NCI-H146 treated with DMSO at 0.1 percent for 48 hours (cell line): Measurements from ENCODE around the gene PIGBOS1.
A peak's percentile ranks its signal among the peaks of the same experiment; 100 is the strongest.
"Not testable (repeated sequence)": the region's sequence is repeated elsewhere in the genome, so short reads cannot be mapped to it uniquely, and the experiment has no call there.

Experiments used
- DNase-seq: peaks from one replicate; lab custom pipeline; 2025; ENCODE audit not compliant: unreplicated experiment; lab: John Stamatoyannopoulos, UW

The PIGBOS1 gene

GRCh38 chr15:55318588-55319494 lies at the start of gene PIGBOS1, which contains the start of gene PIGB:
PIGBOS1 (minus strand) TSS chr15:55319123; CDS start chr15:55317792, 1,331 bp downstream.
PIGB (plus strand) TSS chr15:55319222; CDS start chr15:55319251, 29 bp downstream.
- DNase-seq = peak; percentile 56

GRCh38 chr15:55366981-55367380 lies 48.1 kb upstream of the PIGBOS1 start:
- DNase-seq = no peak

DNA sequence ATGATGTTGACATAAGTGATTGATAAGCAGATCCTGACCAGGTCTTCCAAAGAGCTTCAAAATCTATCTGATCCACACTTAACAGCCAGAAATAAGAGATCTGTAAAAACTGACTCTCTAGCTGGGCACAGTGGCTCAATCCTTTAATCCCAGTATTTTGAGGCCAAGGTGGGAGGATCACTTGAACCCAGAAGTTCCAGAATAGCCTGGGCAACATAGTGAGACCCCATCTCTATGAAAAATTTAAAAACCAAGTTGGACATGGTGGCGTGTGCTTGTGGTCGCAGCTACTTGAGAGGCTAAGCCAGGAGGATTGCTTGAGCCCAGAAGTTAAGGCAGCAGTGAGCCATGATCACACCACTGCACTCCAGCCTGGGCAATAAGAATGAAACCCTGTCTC lies 43.7 kb upstream of the PIGBOS1 start:
- no peak for DNase-seq

DNA sequence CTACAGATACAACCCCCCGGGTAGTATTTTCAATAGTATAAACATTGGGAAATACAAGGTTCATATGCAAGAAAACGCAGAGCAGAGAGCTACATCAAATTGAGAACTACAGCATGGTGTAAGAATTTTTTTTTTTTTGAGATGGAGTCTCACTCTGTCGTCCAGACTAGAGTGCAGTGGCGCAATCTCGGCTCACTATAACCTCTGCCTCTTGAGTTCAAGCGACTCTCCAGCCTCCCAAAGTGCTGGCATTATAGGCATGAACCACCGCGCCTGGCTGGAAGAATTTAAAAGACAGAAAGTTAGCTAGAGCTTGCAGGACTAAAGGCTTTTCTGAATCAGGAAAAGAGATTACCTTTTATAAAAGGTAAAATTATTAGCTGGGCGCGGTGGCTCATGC lies 42.1 kb upstream of the PIGBOS1 start:
- DNase-seq = no peak

- DNase-seq = no peak
These were observed 41.3 kb upstream of the PIGBOS1 start for GRCh38 chr15:55360256-55360655.

GRCh38 chr15:55358471-55358870 lies 39.5 kb upstream of the PIGBOS1 start:
- no peak for DNase-seq

DNA sequence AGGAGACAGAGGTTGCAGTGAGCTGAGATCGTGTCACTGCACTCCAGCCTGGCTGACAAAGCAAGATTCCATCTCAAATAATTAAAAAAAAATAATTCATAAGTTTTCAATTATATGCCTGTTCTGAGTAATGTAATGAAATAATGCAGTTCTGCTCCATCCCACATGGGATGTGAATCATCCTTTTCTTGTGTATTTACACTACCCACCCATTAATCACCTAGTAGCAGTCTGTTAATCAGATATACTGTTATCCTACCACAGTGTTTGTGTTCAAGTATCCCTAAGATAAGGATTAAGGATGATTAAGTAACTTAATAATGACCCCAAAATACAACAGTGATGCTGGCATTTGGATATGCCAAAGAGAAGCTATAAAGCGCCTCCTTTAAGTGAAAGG lies 38.9 kb upstream of the PIGBOS1 start:
- no peak for DNase-seq

DNA sequence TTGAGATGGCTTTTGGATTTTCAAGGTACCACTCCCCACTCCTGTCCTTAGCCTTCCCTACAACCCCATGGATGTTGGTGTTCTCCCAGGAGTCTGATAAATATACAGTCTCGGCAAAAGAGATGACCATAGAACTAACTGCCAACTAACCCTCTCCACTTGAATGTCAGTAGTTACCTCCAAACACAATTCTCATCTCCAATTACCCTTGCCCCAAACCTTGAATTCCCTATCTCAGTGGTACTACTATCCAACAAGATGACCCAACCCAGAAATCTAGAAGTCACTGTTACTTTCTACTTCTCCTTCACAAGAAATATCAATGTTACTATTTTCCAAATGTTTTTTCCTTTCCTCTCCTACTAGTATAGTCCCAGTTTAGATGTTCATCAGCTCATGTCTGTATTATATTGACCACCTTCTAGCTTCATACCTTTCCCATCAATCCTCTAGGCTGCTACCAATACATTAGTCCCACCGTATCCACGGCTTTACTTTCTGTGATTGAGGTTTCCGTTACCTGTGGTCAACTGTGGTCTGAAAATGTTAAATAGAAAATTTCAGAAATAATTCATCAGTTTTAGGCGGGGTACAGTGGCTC lies 38.2 kb upstream of the PIGBOS1 start:
- no peak for DNase-seq

GRCh38 chr15:55353025-55353424 lies 34.1 kb upstream of the PIGBOS1 start:
- no peak for DNase-seq

GRCh38 chr15:55349282-55349681 lies 30.4 kb upstream of the PIGBOS1 start:
- DNase-seq = no peak

DNA sequence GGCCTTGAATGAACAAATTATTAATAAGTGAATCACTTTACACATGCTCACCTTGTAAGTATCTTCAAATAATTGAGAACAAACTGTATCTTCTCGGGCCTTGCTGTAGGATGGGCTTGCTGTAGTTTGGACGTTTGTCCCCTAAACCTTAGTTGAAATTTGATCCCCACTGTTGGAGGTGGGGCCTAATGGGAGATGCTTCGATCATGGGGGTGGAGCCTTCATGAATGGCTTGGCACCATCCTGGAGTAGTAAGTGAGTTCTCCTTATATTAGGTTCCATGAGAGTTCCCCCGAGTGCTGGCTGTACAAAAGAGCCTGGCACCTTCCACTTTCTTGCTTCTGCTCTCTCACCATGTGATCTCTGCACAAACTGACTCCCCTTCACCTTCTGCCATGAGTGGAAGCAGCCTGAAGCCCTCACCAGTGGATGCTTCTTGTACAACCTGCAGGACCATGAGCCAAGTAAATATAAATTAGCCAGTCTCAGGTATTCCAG lies 29.4 kb upstream of the PIGBOS1 start:
- DNase-seq = no peak

GRCh38 chr15:55344206-55344605 lies 25.3 kb upstream of the PIGBOS1 start:
- no peak for DNase-seq

- DNase-seq = no peak
These were observed 24.2 kb upstream of the PIGBOS1 start for GRCh38 chr15:55343168-55343567.

GRCh38 chr15:55337160-55337559 lies 18.2 kb upstream of the PIGBOS1 start:
- DNase-seq = no peak

DNA sequence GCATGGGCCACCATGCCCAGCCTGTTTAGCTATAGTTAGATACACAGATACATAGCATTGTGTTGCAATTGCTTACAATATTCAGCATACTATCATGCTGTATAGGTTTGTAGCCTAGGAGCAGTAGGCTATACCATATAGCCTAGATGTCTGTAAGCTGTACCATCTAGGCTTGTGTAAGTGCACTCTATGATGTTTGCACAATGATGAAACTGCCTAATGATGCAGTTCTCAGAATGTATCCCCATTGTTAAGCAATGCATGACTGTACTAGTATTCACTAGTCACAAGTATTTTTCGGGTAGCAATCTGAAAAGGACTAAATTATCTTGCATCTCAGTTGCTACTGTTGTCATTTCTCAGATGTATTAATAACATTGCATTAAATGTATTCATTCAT lies 16.1 kb upstream of the PIGBOS1 start:
- no peak for DNase-seq

DNA sequence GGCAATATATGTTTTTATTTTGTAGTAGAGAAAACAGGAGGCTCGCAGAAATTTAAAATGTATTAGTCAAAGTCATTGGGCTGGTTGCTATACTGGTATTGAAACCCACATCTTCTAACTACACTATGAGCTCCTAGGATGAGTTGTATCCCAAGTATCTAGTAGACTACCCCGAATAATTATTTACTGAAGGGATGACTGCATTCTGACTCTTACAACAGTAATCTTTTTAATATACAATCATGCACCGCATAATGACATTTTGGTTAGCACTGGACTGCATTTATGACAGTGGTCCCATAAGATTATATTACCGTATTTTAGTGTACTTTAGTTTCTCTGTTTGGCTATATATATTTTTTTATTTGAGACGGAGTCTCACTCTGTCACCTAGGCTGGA lies 15.4 kb upstream of the PIGBOS1 start:
- DNase-seq = no peak

DNA sequence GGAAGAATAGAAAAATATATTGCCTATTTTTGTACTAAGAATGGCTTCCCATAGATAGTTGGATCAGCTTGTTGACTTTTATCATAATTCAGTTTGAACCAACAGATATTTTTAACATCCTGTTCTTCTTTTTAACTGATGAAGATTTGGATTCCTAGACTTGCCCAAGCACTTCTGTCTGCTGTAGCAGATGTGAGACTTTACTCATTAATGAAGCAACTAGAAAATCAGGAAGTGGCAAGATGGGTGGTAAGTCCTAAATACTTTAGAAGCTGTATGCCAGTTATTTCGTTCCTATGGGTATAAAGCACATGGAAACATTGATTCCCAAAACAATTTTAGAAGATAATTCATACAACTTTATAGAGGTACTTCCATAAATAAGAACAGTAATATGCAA lies 8.5 kb upstream of the PIGBOS1 start:
- DNase-seq = no peak

- DNase-seq = no peak
These were observed 3.5 kb upstream of the PIGBOS1 start for GRCh38 chr15:55322467-55322866.

- no peak for DNase-seq
These were observed 2.0 kb upstream of the PIGBOS1 start for GRCh38 chr15:55320963-55321362.

DNA sequence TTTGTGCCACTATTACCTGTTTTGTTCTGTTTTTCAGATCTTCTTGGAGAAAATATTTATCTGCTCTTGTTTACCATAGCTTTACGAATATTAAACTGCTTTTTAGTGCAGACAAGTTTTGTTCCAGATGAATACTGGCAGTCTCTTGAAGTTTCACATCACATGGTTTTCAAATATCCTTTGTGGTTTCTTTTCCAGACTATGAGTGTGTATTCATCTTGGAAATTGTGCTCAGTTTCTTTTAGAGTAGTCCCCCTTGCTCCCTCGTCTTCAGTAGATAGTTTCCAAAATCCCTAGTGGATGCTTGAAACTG lies 1.3 kb upstream of the PIGBOS1 start:
- DNase-seq = no peak

GRCh38 chr15:55319537-55320237 lies 764 bp upstream of the PIGBOS1 start:
- DNase-seq = no peak

DNA sequence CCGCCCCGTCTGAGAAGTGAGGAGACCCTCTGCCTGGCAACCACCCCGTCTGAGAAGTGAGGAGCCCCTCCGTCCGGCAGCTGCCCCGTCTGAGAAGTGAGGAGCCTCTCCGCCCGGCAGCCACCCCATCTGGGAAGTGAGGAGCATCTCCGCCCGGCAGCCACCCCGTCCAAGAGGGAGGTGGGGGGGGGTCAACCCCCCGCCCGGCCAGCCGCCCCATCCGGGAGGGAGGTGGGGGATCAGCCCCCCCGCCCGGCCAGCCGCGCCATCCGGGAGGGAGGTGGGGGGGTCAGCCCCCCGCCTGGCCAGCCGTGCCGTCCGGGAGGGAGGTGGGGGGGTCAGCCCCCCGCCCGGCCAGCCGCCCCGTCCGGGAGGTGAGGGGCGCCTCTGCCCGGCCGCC lies 16.1 kb downstream of the PIGBOS1 start:
- DNase-seq = not testable (repeated sequence)
